Duodenal mucosa (tissue), 2 donors: ENCODE measurements around the gene LONP2.
"Not testable (repeated sequence)": the region's sequence is repeated elsewhere in the genome, so short reads cannot be mapped to it uniquely, and the experiment has no call there.

Source experiments
- H3K27ac ChIP-seq: one replicate; pipeline ENCODE4 v1.7.0; 2013; ENCODE audit warnings: low read depth, low read length
- H3K27me3 ChIP-seq, 2 donors: one replicate each; pipeline ENCODE4 v1.7.0; 2013; ENCODE audit warnings: low read length in 2 of 2, control low read depth in 1 of 2; ENCODE audit not compliant: insufficient read depth in 2 of 2, control insufficient read depth in 1 of 2
- H3K36me3 ChIP-seq, 2 donors: one replicate each; pipeline ENCODE4 v1.7.0; 2013; ENCODE audit warnings: low read length in 2 of 2, control low read depth in 1 of 2; ENCODE audit not compliant: insufficient read depth in 2 of 2, control insufficient read depth in 1 of 2
- H3K4me1 ChIP-seq, 2 donors: one replicate each; pipeline ENCODE4 v1.7.0; 2013; ENCODE audit warnings: low read length in 2 of 2, control low read depth in 1 of 2; ENCODE audit not compliant: insufficient read depth in 2 of 2, control insufficient read depth in 1 of 2
- H3K4me3 ChIP-seq, 2 donors: one replicate each; pipeline ENCODE4 v1.7.0; 2013; ENCODE audit warnings: low read length in 2 of 2, low read depth in 1 of 2
- H3K9ac ChIP-seq, 2 donors: one replicate each; pipeline ENCODE4 v1.7.0; 2013; ENCODE audit warnings: low read length in 2 of 2, low read depth in 1 of 2
- H3K9me3 ChIP-seq, 2 donors: one replicate each; pipeline ENCODE4 v1.7.0; 2013; ENCODE audit warnings: low read length in 2 of 2, control low read depth in 1 of 2; ENCODE audit not compliant: control insufficient read depth in 1 of 2

The LONP2 gene

GRCh38 chr16:48372744-48373143 is 128.6 kb downstream of the LONP2 start:
- no peak overlapping the region for H3K27ac ChIP-seq
- no peak overlapping the region for H3K9ac ChIP-seq
- H3K4me1 ChIP-seq, result peaks cover 9 to 27% of the 10 kb centered on the region in 2 donors

DNA sequence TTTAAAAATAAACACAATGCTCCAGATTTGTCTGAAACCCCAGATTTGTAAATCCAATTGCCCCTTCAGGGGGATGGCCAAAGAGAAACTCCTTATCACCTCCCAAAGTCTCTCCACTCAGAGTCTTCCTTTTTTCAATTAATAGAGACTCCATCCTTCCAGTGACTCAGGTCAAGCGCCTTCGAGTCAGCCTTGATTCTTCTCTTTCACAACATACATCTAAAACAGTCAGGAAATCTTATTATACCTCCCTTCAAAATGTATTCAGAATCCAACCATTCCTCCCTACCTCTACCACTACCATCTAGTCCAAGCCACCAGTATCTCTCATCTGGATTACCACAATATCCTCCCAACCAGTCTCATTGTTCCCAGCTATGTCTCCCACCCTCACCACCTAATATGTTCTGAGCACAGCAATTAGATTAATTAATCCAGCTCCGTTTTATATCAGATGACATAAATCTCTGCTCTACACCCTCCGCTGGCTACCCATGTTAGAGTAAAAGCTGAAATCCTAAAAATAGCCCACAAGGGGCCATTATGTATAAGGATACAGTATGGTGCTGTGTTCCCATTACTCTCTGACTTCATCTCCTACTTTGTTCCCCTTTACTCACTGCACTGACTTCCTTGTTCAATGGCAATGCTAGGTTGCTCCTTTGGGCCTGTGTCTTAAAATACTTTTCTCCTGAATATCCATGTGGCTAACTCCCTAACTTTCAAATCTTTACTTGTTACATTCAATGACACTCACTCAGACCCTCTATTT is 129.3 kb downstream of the LONP2 start:
- no peaks in the 10 kb centered on the region for H3K9me3 ChIP-seq
- no peaks in the 10 kb centered on the region for H3K36me3 ChIP-seq
- peaks cover 9 to 29% of the 10 kb centered on the region in 2 donors for H3K4me1 ChIP-seq
- no peaks in the 10 kb centered on the region for H3K27me3 ChIP-seq
- H3K4me3 ChIP-seq, result no peak overlapping the region
- no peak overlapping the region for H3K9ac ChIP-seq
- H3K27ac ChIP-seq, result no peak overlapping the region

More at GRCh38 chr16:48372744-48373143, 128.6 kb downstream of the LONP2 start:
- H3K27me3 ChIP-seq, result no peaks in the 10 kb centered on the region
- H3K36me3 ChIP-seq, result no peaks in the 10 kb centered on the region
- no peak overlapping the region for H3K4me3 ChIP-seq
- H3K9me3 ChIP-seq, result no peaks in the 10 kb centered on the region

- H3K9me3 ChIP-seq, result no peaks in the 10 kb centered on the region
- H3K9ac ChIP-seq, result no peak overlapping the region
- H3K36me3 ChIP-seq, result no peaks in the 10 kb centered on the region
- H3K27ac ChIP-seq, result no peak overlapping the region
- H3K4me3 ChIP-seq, result no peak overlapping the region
- no peaks in the 10 kb centered on the region for H3K27me3 ChIP-seq
- peaks cover 17 to 38% of the 10 kb centered on the region in 2 donors for H3K4me1 ChIP-seq
Measured at GRCh38 chr16:48374255-48374654, 130.2 kb downstream of the LONP2 start.

DNA sequence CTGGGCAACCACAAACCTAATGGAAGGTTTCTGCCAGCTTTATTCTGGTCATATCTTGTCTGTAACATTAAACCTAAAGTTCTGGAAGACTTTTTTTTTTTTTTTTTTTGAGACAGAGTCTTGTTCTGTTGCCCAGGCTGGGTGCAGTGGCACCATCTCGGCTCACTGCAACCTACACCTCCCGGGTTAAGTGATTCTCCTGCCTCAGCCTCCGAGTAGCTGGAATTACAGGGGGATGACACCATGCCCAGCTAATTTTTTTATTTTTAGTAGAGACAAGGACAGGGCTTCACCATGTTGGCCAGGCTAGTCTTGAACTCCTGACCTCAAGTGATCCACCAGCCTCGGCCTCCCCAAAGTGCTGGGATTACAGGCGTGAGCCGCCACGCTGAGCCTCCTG is 133.2 kb downstream of the LONP2 start:
- H3K9ac ChIP-seq, H3K4me3 ChIP-seq, H3K27me3 ChIP-seq, H3K27ac ChIP-seq, H3K36me3 ChIP-seq, H3K9me3 ChIP-seq: not testable (repeated sequence)
- peaks cover 33 to 50% of the 10 kb centered on the region in 2 donors for H3K4me1 ChIP-seq

DNA sequence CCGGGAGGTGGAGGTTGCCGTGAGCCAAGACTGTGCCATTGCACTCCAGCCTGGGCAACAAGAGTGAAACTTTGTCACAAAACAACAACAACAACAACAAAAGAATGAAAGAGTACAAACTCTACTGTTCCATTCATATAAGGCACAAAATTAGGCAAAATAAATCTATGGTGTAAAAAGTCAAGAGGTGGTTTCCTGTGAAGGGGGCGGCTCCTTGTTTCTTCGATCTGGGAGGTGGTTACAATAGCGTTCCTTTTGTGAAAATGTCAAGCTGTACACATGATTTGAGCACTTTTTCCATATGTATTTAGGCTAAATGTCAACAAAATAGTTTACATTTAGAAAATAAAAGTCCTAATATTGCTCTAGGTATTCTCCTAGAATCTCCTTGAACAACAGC is 134.2 kb downstream of the LONP2 start:
- Histone ChIP-seq H3K4me3 (no peak overlapping the region), H3K4me1 (peaks cover 34 to 54% of the 10 kb centered on the region in 2 donors), H3K9me3 (no peaks in the 10 kb centered on the region), H3K27ac (no peak overlapping the region), H3K36me3 (no peaks in the 10 kb centered on the region), H3K27me3 (no peaks in the 10 kb centered on the region), H3K9ac (no peak overlapping the region)

DNA sequence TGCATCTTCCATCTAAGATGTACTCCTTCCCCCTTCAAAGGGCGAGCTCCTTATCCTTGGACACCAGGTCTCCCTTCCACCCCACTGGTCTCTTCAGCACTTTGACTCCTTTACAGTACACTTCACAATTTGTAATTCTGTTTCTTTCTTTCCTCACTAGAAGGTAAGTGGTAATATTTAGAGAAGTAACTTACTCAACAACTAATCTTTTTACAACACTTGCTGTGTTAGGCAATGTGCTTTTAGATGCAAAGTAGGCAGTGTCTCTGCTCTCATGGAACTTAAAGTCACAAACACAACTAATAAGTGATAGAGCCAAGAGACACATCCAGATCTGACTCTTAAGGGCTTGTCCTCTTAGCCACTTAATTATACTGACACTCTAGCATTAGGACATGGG is 134.7 kb downstream of the LONP2 start:
- H3K27me3 ChIP-seq, result no peaks in the 10 kb centered on the region
- H3K4me1 ChIP-seq, result peaks cover 39 to 54% of the 10 kb centered on the region in 2 donors
- no peaks in the 10 kb centered on the region for H3K9me3 ChIP-seq
- H3K4me3 ChIP-seq, result no peak overlapping the region
- H3K27ac ChIP-seq, result no peak overlapping the region
- H3K36me3 ChIP-seq, result no peaks in the 10 kb centered on the region
- H3K9ac ChIP-seq, result no peak overlapping the region

DNA sequence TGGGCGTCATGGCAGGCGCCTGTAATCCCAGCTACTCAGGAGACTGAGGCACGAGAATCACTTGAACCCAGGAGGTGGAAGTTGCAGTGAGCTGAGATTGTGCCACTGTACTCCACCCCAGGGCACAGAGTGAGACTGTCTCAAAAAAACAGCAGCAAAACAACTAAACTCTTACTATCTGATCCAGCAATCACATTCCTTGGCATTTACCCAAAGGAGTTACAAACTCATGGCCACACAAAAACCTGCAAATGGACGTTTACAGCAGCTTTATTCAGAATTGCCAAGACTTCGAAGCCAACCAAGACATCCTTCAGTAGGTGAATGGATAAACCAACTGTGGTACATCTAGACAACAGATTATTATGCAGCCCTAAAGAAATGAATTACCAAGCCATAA is 137.1 kb downstream of the LONP2 start:
- Histone ChIP-seq H3K27ac (no peak overlapping the region), H3K4me1 (peaks cover 36 to 43% of the 10 kb centered on the region in 2 donors), H3K9me3 (no peaks in the 10 kb centered on the region), H3K36me3 (no peaks in the 10 kb centered on the region), H3K27me3 (no peaks in the 10 kb centered on the region), H3K9ac (no peak overlapping the region), H3K4me3 (no peak overlapping the region)

- no peaks in the 10 kb centered on the region for H3K27me3 ChIP-seq
- H3K9me3 ChIP-seq, result no peaks in the 10 kb centered on the region
- no peak overlapping the region for H3K4me3 ChIP-seq
- peaks cover 36 to 43% of the 10 kb centered on the region in 2 donors for H3K4me1 ChIP-seq
- no peak overlapping the region for H3K9ac ChIP-seq
- no peak overlapping the region for H3K27ac ChIP-seq
- no peaks in the 10 kb centered on the region for H3K36me3 ChIP-seq
Measured at GRCh38 chr16:48382131-48382530, 138.0 kb downstream of the LONP2 start.

DNA sequence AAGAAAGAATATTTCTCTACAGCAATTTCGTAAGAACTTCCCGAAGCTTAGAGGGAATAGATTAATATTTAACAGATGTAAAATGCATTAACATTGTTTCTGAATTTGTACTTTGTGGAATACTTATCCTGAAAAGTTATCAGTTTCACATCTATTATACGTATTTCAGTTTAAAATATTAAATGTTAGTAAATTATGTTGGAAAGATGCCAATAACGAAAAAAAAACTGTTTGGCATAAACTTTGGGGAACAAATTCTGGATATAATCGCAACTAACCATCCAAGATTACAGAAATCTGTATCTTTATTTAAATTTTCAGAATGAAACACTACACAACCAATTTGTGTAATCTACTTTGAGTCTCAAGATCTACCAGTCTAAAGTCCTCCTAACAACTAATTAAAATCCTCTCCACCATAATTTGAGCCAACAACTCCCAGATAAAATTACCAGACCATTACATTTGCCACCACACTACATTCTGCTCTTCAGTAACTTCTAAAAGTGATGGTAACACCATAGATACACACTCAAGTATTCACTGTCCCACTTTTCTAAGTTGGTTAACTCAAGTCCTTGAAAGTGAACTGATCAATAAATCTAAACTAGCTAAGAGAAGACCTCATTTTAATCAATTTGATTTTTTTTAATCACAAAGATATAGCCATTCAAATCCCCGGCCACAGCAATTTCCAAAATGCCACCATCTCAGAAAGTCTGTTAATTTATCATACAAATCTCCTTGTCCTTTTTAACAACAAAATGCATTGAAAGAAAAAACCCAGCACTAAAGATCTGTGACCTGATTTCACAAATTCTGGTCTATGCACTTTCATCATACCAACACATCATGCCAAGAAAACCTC is 139.1 kb downstream of the LONP2 start:
- peak overlapping the region; percentile 76 to 85 for H3K9ac ChIP-seq
- peaks cover 36 to 43% of the 10 kb centered on the region in 2 donors for H3K4me1 ChIP-seq
- H3K27ac ChIP-seq, result peak overlapping the region; percentile 15
- H3K36me3 ChIP-seq, result no peaks in the 10 kb centered on the region
- no peaks in the 10 kb centered on the region for H3K27me3 ChIP-seq
- peak overlapping the region; percentile 75 to 82 for H3K4me3 ChIP-seq
- H3K9me3 ChIP-seq, result no peaks in the 10 kb centered on the region

DNA sequence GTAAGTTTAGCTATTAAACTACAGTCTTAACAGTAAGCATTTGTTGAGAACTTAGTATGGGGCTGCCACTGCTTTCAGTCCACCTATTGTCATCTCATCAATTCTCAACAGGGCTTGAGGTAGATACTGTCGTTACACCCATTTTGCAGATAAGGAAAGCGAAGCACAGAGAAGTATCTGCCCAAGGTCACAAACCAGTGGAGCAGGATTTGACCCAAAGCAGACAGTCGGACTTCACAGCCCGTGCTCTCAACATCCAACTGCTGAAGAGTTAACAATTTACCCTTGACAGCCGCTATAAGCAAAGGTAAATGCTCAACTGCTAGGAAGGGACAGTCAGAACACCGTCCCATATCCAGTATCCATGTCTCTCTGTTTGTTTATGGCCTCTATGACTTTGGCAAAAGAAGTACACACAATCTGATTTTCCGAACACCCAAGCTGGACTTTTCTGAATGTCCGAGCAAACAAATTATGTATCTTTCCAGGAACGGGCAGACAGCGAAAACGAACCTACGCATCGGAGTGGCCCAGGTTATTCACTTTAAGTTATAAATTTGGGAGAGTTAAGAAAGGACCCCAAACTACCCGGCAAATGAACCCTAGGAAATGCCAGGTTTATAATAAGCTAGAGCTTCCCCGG is 139.9 kb downstream of the LONP2 start:
- H3K9me3 ChIP-seq, result no peaks in the 10 kb centered on the region
- H3K4me1 ChIP-seq, result peaks cover 30 to 36% of the 10 kb centered on the region in 2 donors
- H3K4me3 ChIP-seq, result peak overlapping the region; percentile 75 to 82
- no peaks in the 10 kb centered on the region for H3K27me3 ChIP-seq
- H3K9ac ChIP-seq, result peak overlapping the region; percentile 76 to 85
- H3K27ac ChIP-seq, result peak overlapping the region; percentile 86
- no peaks in the 10 kb centered on the region for H3K36me3 ChIP-seq
